Activated CD4-positive, alpha-beta memory T cell treated with anti-CD3 and anti-CD28 coated beads, Interleukin-2, amount 10 ng/mL, durations not matched to agents 7 days and 5 days (primary cell): ENCODE measurements around the gene CTU2. TPM values are rescaled to one million over a fixed set of nuclear protein-coding genes. Genes with fewer than 3 reads are reported as not detected.
A peak's percentile ranks its signal among the peaks of the same experiment; 100 is the strongest.

Source experiments
- CTCF ChIA-PET: fragments of 350-600 bp; sonication (Branson Sonifier 250); formaldehyde crosslinking; loops from one replicate; lab custom pipeline; 2021; ENCODE audit warnings: antibody characterized with exemption, inconsistent platforms; lab: Charles Lee
- POLR2A ChIA-PET: fragments of 350-600 bp; sonication (Branson Sonifier 250); formaldehyde crosslinking; loops from one replicate; lab custom pipeline; 2021; ENCODE audit warnings: antibody characterized with exemption; lab: Charles Lee
- DNase-seq: peaks from one replicate; pipeline ENCODE4 v3.0.0-alpha.2; 2020
- H3K27ac Mint-ChIP-seq: one replicate; pipeline ENCODE4 v1.8.0; 2021; ENCODE audit warnings: mild to moderate bottlenecking, mixed read lengths
- H3K27me3 Mint-ChIP-seq: one replicate; pipeline ENCODE4 v1.8.0; 2021; ENCODE audit warnings: mixed read lengths
- H3K36me3 Mint-ChIP-seq: one replicate; pipeline ENCODE4 v1.8.0; 2021; ENCODE audit warnings: low read depth, mixed read lengths
- H3K4me1 Mint-ChIP-seq: one replicate; pipeline ENCODE4 v1.8.0; 2021; ENCODE audit warnings: mixed read lengths
- H3K4me3 Mint-ChIP-seq: one replicate; pipeline ENCODE4 v1.8.0; 2021; ENCODE audit warnings: mild to moderate bottlenecking, mixed read lengths
- H3K9me3 Mint-ChIP-seq: one replicate; pipeline ENCODE4 v1.8.0; 2021; ENCODE audit warnings: mixed read lengths
- total RNA-seq, 2 experiments: library from RNA; stranded (reverse); gene quantifications; one replicate each; pipeline ENCODE4 v1.2.3, GENCODE V29; 2021

CTU2 gene
- total RNA-seq, 2 experiments from 2014 or later = 16.5 to 17.3 TPM

GRCh38 chr16:88747588-88748301 is 41.4 kb downstream of the CTU2 start:
- CTCF ChIA-PET = interaction anchor here (1.3 to 4.3 kb wide), 3 partner anchors 11 to 34 kb away, joined by 4 to 24 read pairs (median 19); no protein-coding TSS in a partner anchor
- Mint-ChIP-seq H3K27me3 (no peaks in the 10 kb centered on the region), H3K9me3 (no peaks in the 10 kb centered on the region), H3K36me3 (peaks cover 13% of the 10 kb centered on the region), H3K27ac (no peak overlapping the region), H3K4me3 (no peak overlapping the region), H3K4me1 (peaks cover 42% of the 10 kb centered on the region)
- DNase-seq = peak; percentile 64
- POLR2A ChIA-PET = interaction anchor here (0.5 to 2.5 kb wide), 2 partner anchors 34 to 151 kb away, joined by 3 to 11 read pairs; no protein-coding TSS in a partner anchor

DNA sequence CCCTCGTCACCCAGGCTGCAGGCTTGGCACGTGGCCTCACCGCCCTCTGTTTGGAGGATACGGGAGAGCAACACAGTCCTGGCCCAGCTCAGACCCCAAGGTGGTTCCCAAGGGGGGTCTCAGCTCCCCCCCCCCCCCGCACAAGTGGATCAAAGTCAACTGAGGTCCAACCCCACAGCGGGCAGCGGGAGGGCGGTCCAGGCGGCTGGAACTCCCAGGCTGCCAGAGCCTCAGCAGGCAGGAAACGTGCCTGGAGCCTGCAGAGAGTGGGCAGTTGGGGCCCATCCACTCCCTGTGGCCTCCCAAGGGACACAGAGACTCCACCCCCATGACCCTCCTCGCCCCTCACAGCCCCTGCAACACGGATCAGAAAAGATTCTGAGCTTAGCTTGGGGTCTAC is 42.1 kb downstream of the CTU2 start:
- H3K27me3 Mint-ChIP-seq = no peaks in the 10 kb centered on the region
- H3K4me1 Mint-ChIP-seq = peaks cover 40% of the 10 kb centered on the region
- H3K27ac Mint-ChIP-seq = no peak overlapping the region
- no peak for DNase-seq
- H3K4me3 Mint-ChIP-seq = no peak overlapping the region
- ChIA-PET CTCF (interaction anchor here (0.6 to 4.3 kb wide), 4 partner anchors 11 to 48 kb away, joined by 3 to 24 read pairs (median 12); no protein-coding TSS in a partner anchor), POLR2A (interaction anchor here (2.5 kb wide), 1 partner anchor 33 kb away, joined by 11 read pairs; no protein-coding TSS in a partner anchor)
- H3K9me3 Mint-ChIP-seq = no peaks in the 10 kb centered on the region
- peaks cover 13% of the 10 kb centered on the region for H3K36me3 Mint-ChIP-seq

DNA sequence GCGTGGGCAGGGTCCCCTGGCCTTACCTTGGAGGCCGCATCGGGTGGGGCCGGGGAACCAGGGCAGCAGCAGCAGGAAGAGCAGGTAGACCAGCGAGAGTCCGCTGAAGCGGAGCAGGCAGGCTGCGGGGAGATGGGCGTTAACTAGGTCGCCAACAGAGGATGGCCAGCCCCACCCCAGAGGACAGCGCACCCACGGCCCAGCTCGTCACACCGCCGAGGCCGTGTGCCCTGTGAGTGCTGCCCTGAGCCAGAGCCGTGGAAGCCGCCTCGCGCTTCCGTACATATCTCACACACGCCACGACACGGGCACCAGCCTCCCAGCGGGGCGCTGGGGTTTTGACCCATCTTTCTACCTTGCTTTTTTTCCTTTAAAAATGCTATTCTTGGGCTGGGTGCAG is 43.1 kb downstream of the CTU2 start:
- no peak for DNase-seq
- Mint-ChIP-seq H3K36me3 (peaks cover 18% of the 10 kb centered on the region), H3K4me1 (peaks cover 32% of the 10 kb centered on the region), H3K9me3 (no peaks in the 10 kb centered on the region), H3K4me3 (no peak overlapping the region), H3K27me3 (no peaks in the 10 kb centered on the region), H3K27ac (no peak overlapping the region)
- CTCF ChIA-PET = interaction anchor here (0.9 to 4.3 kb wide), 2 partner anchors 12 kb away, joined by 4 to 19 read pairs; no protein-coding TSS in a partner anchor
- POLR2A ChIA-PET = no interaction called here

GRCh38 chr16:88750854-88751253 is 44.6 kb downstream of the CTU2 start:
- peaks cover 18% of the 10 kb centered on the region for H3K36me3 Mint-ChIP-seq
- no peaks in the 10 kb centered on the region for H3K9me3 Mint-ChIP-seq
- peaks cover 25% of the 10 kb centered on the region for H3K4me1 Mint-ChIP-seq
- H3K27ac Mint-ChIP-seq = no peak overlapping the region
- no peaks in the 10 kb centered on the region for H3K27me3 Mint-ChIP-seq
- no peak for DNase-seq
- ChIA-PET CTCF (no interaction called here), POLR2A (no interaction called here)
- no peak overlapping the region for H3K4me3 Mint-ChIP-seq

- Mint-ChIP-seq H3K4me3 (no peak overlapping the region), H3K9me3 (no peaks in the 10 kb centered on the region), H3K4me1 (peaks cover 9% of the 10 kb centered on the region), H3K36me3 (peaks cover 18% of the 10 kb centered on the region), H3K27me3 (no peaks in the 10 kb centered on the region), H3K27ac (no peak overlapping the region)
- POLR2A ChIA-PET = interaction anchor here (1.7 kb wide), 1 partner anchor 14 kb away, joined by 4 read pairs; no protein-coding TSS in a partner anchor
- no peak for DNase-seq
- CTCF ChIA-PET = no interaction called here
Observed at GRCh38 chr16:88752386-88753002, 46.2 kb downstream of the CTU2 start.

DNA sequence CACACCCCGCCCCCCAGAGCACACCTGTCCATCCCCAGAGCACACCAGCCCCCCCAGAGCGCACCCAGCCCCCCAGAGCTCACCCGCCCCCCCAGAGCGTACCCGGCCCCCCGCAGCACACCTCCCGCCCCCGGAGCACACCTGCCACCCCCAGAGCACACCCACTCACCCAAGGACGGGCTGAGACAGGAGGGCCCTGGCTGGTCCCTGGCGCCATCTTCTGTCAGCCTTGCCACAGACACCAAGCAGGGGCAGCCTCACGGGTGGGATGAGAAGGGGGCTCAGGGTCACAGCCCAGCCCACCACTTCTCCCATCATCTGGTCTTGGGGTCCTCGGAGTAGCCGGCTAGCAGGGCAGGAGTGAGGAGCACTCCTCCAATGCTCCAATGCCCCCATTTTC is 46.9 kb downstream of the CTU2 start:
- Mint-ChIP-seq H3K36me3 (peaks cover 15% of the 10 kb centered on the region), H3K27me3 (no peaks in the 10 kb centered on the region), H3K27ac (no peak overlapping the region), H3K9me3 (no peaks in the 10 kb centered on the region), H3K4me3 (no peak overlapping the region), H3K4me1 (peaks cover 9% of the 10 kb centered on the region)
- DNase-seq = no peak
- POLR2A ChIA-PET = interaction anchor here (1.7 kb wide), 1 partner anchor 14 kb away, joined by 4 read pairs; no protein-coding TSS in a partner anchor
- CTCF ChIA-PET = interaction anchor here (1.2 to 1.6 kb wide), 2 partner anchors 10 to 16 kb away, joined by 3 to 5 read pairs; no protein-coding TSS in a partner anchor

DNA sequence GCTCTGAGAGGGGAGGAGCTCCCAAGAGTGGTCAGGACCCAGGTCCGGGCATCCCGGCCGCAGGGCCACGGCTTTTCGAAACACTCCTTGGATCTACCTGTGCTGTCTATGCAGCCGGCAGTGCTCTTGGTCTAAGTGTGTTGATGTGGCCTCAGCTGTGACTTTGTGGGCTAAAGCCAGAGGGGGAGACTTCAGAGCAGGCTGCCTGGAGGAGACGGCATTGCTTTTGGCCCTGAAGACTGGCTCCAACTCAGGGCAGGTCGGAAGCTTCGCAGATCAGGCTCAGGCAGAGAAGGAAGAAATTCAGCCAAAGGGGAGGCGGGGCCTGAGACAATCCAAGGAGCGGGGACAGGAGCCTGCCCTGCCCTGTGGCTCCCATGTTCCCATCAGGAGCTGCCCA is 47.3 kb downstream of the CTU2 start:
- Mint-ChIP-seq H3K9me3 (no peaks in the 10 kb centered on the region), H3K4me1 (peaks cover 13% of the 10 kb centered on the region), H3K27me3 (no peaks in the 10 kb centered on the region), H3K36me3 (peaks cover 16% of the 10 kb centered on the region), H3K4me3 (no peak overlapping the region), H3K27ac (no peak overlapping the region)
- ChIA-PET CTCF (interaction anchor here (1.2 to 1.6 kb wide), 2 partner anchors 10 to 16 kb away, joined by 3 to 5 read pairs; no protein-coding TSS in a partner anchor), POLR2A (interaction anchor here (1.7 kb wide), 1 partner anchor 13 kb away, joined by 4 read pairs; no protein-coding TSS in a partner anchor)
- no peak for DNase-seq

DNA sequence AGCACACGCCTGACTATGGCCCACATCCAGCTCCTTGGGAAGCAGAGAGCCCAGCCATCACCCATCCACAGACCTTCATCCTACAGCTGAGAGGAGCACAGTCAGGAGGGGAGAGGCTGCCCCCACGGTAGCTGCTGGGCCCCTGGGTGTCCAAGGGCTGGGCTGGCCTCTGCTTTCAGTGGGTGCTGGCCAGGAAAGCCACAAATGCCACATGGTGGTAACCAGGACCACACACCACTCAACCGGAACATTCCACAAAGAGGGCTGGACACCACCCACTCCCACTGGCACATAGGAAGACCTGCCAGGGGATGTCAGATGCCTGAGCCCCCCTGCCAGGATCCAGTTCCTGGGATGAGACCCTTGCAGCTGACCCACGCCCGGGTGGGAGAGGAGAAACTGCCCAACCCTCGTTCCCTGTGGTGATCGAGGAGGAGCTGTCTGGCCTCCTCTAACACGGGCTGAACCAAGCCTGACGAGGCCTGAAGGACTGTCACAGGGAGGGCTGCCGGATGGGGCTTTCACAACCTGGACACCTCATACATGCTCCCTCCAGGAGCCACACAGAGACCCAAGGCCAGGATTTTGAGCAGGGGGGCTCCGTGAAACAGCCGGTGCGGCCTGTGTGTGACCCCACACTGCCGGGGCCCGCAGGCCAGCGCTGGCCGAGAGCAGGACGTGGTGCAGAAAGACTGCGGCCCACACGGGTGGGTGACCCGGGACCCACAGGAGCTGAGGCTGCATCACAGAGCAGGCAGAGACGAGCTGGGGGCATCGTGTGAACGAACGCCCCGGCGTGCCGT is 48.0 kb downstream of the CTU2 start:
- Mint-ChIP-seq H3K27ac (no peak overlapping the region), H3K4me1 (peaks cover 20% of the 10 kb centered on the region), H3K27me3 (no peaks in the 10 kb centered on the region), H3K9me3 (no peaks in the 10 kb centered on the region), H3K36me3 (peaks cover 17% of the 10 kb centered on the region), H3K4me3 (no peak overlapping the region)
- POLR2A ChIA-PET = interaction anchor here (1.7 kb wide), 1 partner anchor 13 kb away, joined by 4 read pairs; no protein-coding TSS in a partner anchor
- CTCF ChIA-PET = interaction anchor here (1.2 to 1.6 kb wide), 2 partner anchors 11 to 17 kb away, joined by 3 to 5 read pairs; no protein-coding TSS in a partner anchor
- DNase-seq = no peak

DNA sequence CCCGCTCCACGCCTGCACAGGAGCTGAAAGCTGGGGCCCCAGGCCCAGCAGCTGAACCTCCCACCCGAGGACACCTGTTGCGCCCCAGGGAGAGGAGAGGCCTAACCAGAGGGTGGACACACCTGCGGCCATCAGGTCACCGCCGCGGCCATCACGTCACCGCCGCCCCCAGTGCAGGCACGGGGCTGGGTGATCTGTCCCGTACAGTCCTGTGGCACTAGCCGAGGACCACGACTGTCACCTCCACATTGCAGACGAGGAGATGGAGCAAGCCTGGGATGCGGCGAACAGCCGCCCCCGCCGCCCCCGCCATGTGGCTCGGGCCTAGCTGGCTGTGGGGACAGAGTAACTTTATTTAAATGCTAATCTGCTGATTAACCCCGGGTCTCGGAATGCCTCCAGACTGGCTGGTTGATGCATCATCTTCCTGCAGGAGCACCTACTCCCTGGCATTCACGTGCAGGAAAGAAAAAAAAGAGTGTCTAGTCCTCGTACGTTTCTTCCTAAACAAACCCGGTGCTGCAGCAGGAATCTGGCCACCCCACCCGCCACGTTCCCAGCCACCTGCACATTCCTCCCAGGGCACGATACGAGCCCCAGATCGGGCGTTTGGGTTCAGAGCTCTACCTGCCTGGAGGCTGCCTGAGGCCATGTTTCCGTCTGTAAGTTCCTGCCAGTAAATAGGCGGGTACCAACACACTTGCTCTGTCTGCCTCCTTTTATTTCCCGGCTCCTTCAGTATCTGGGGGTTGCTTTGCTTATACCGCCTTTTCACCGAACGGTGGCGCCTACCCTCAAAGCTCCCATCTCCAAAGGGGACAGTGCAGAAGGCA is 48.8 kb downstream of the CTU2 start:
- no peak overlapping the region for H3K27ac Mint-ChIP-seq
- peaks cover 28% of the 10 kb centered on the region for H3K4me1 Mint-ChIP-seq

DNA sequence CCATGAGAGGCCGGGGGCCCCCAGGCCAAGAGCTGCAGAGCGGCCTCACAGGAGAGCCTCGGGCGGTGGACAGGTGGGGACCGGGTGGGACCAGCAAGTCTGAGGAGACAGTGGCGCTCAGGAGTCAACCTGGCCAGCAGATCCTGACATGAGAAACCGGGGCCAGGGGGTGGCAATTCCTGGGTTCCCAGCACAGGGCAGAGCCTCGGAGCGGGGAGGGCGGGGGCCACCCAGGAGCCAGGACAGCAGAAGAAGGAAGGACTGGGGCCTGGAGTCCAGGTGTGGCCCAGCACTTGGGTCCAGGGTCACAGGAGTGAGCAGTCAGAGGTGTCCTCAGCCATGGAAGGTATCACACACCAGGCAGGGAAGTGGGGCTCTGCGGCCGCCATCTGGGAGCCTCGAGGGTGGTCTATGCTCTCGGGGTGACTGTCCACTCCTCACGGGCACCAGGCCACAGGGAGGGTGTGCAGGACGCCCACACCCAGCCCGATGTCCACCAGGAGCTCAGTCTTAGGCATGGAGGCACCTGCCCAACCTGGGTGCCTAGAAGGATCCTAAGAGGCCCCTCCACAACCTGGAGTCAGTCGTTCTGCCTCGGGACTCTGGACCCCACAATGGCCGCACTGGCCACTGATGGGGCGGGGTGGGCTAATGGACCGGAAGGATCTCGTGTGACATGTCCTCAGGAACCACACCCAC is 49.6 kb downstream of the CTU2 start:
- POLR2A ChIA-PET = interaction anchor here (1.0 kb wide), 1 partner anchor 10 kb away, joined by 3 read pairs; no protein-coding TSS in a partner anchor
- Mint-ChIP-seq H3K9me3 (no peaks in the 10 kb centered on the region), H3K36me3 (peaks cover 17% of the 10 kb centered on the region), H3K27ac (no peak overlapping the region), H3K4me1 (peaks cover 31% of the 10 kb centered on the region), H3K4me3 (no peak overlapping the region), H3K27me3 (no peaks in the 10 kb centered on the region)
- DNase-seq = no peak
- CTCF ChIA-PET = interaction anchor here (1.5 to 1.6 kb wide), 2 partner anchors 18 to 25 kb away, joined by 4 to 5 read pairs; no protein-coding TSS in a partner anchor

More for the DNA sequence above, 48.8 kb downstream of the CTU2 start:
- CTCF ChIA-PET = interaction anchor here (1.5 to 1.6 kb wide), 2 partner anchors 18 to 26 kb away, joined by 4 to 5 read pairs; no protein-coding TSS in a partner anchor
- POLR2A ChIA-PET = interaction anchor here (1.0 kb wide), 1 partner anchor 9 kb away, joined by 3 read pairs; no protein-coding TSS in a partner anchor
- Mint-ChIP-seq H3K9me3 (no peaks in the 10 kb centered on the region), H3K36me3 (peaks cover 17% of the 10 kb centered on the region), H3K27me3 (no peaks in the 10 kb centered on the region), H3K4me3 (no peak overlapping the region)
- DNase-seq = no peak
